Activated CD4-positive, alpha-beta T cell treated with anti-CD3 and anti-CD28 coated beads, Interleukin-2, amount 50 U/mL, for 4 hours (primary cell): ENCODE data around the gene PAGE5.

Experiments used
- DNase-seq, 2 experiments: peaks; one replicate each; pipeline ENCODE4 v3.0.0-alpha.2; 2020

The PAGE5 gene

GRCh38 chrX:55220119-55220794 is at the start of gene PAGE5:
Gene PAGE5 (plus strand): TSS chrX:55220346. CDS start chrX:55221383, 1,037 bp downstream.
- no peak for DNase-seq

- no peak for DNase-seq
Observed at GRCh38 chrX:55187281-55187680, 32.9 kb upstream of the PAGE5 start.

- no peak for DNase-seq
Observed at GRCh38 chrX:55196688-55197087, 23.5 kb upstream of the PAGE5 start.

- no peak for DNase-seq
Observed at GRCh38 chrX:55201930-55202579, 18.1 kb upstream of the PAGE5 start.

- DNase-seq = no peak
Observed at GRCh38 chrX:55206162-55206941, 13.8 kb upstream of the PAGE5 start.

GRCh38 chrX:55210931-55211677 is 9.0 kb upstream of the PAGE5 start:
- no peak for DNase-seq

- DNase-seq = no peak
Observed at GRCh38 chrX:55213381-55213780, 6.8 kb upstream of the PAGE5 start.

- DNase-seq = no peak
Observed at GRCh38 chrX:55240788-55241340, 20.7 kb downstream of the PAGE5 start.

- DNase-seq = no peak
Observed at GRCh38 chrX:55253528-55253927, 33.4 kb downstream of the PAGE5 start.

- DNase-seq = no peak
Observed at GRCh38 chrX:55260806-55261205, 40.7 kb downstream of the PAGE5 start.

- no peak for DNase-seq
Observed at GRCh38 chrX:55264816-55265215, 44.7 kb downstream of the PAGE5 start, which contains the start of gene PAGE3. Gene PAGE3 (minus strand): TSS chrX:55264916. CDS start chrX:55263903, 1,013 bp downstream.
